BLaER1 (cell line): ENCODE results near the gene NMNAT3.

ENCODE experiments used
- H3K27ac ChIP-seq: shearing (Covaris generic); formaldehyde crosslinking; 2 replicates; pipeline ENCODE4 v1.8.1; 2022
- H3K27me3 ChIP-seq: shearing (Covaris generic); formaldehyde crosslinking; 2 replicates; pipeline ENCODE4 v1.8.1; 2022
- H3K36me3 ChIP-seq: shearing (Covaris generic); formaldehyde crosslinking; 2 replicates; pipeline ENCODE4 v1.8.1; 2022
- H3K4me1 ChIP-seq: shearing (Covaris generic); formaldehyde crosslinking; 2 replicates; pipeline ENCODE4 v1.8.1; 2022
- H3K4me2 ChIP-seq: shearing (Covaris generic); formaldehyde crosslinking; 2 replicates; pipeline ENCODE4 v1.8.1; 2022
- H3K4me3 ChIP-seq: shearing (Covaris generic); formaldehyde crosslinking; 2 replicates; pipeline ENCODE4 v1.8.1; 2022
- H3K9ac ChIP-seq: shearing (Covaris generic); formaldehyde crosslinking; 2 replicates; pipeline ENCODE4 v1.8.1; 2022
- H3K9me3 ChIP-seq: shearing (Covaris generic); formaldehyde crosslinking; 2 replicates; pipeline ENCODE4 v1.8.1; 2022
- H4K20me1 ChIP-seq: shearing (Covaris generic); formaldehyde crosslinking; 2 replicates; pipeline ENCODE4 v1.8.1; 2022
- Cebpa-rat ChIP-seq: shearing (Covaris generic); IDR thresholded peaks from 2 replicates; pipeline ENCODE4 v1.8.1; 2022

NMNAT3 gene

GRCh38 chr3:139664958-139665357 lies 12.8 kb downstream of the NMNAT3 start:
- Histone ChIP-seq H3K9me3 (no peaks in the 10 kb centered on the region), H3K4me1 (no peaks in the 10 kb centered on the region), H3K36me3 (no peaks in the 10 kb centered on the region), H3K4me2 (no peak overlapping the region), H3K9ac (no peak overlapping the region), H3K27ac (no peak overlapping the region), H3K27me3 (no peaks in the 10 kb centered on the region), H4K20me1 (no peaks in the 10 kb centered on the region), H3K4me3 (no peak overlapping the region)
- TF ChIP-seq Cebpa-rat = no peak

- H3K27ac ChIP-seq = no peak overlapping the region
- no peak overlapping the region for H3K4me2 ChIP-seq
- no peaks in the 10 kb centered on the region for H4K20me1 ChIP-seq
- no peaks in the 10 kb centered on the region for H3K9me3 ChIP-seq
- H3K9ac ChIP-seq = no peak overlapping the region
- no peak overlapping the region for H3K4me3 ChIP-seq
- no peaks in the 10 kb centered on the region for H3K4me1 ChIP-seq
- no peaks in the 10 kb centered on the region for H3K27me3 ChIP-seq
- no peaks in the 10 kb centered on the region for H3K36me3 ChIP-seq
- no peak for TF ChIP-seq Cebpa-rat
Measured at GRCh38 chr3:139660269-139660668, 17.5 kb downstream of the NMNAT3 start.

- Histone ChIP-seq H3K36me3 (no peaks in the 10 kb centered on the region), H3K4me1 (no peaks in the 10 kb centered on the region), H3K4me2 (no peak overlapping the region), H3K27ac (no peak overlapping the region), H3K4me3 (no peak overlapping the region), H3K9me3 (no peaks in the 10 kb centered on the region), H3K27me3 (no peaks in the 10 kb centered on the region), H3K9ac (no peak overlapping the region), H4K20me1 (no peaks in the 10 kb centered on the region)
- TF ChIP-seq Cebpa-rat = no peak
Measured at GRCh38 chr3:139659511-139659910, 18.3 kb downstream of the NMNAT3 start.

- H3K9me3 ChIP-seq = no peaks in the 10 kb centered on the region
- no peaks in the 10 kb centered on the region for H3K4me1 ChIP-seq
- TF ChIP-seq Cebpa-rat = no peak
- no peaks in the 10 kb centered on the region for H4K20me1 ChIP-seq
- H3K36me3 ChIP-seq = no peaks in the 10 kb centered on the region
- H3K27ac ChIP-seq = no peak overlapping the region
- H3K4me2 ChIP-seq = no peak overlapping the region
- H3K9ac ChIP-seq = no peak overlapping the region
- H3K4me3 ChIP-seq = no peak overlapping the region
- no peaks in the 10 kb centered on the region for H3K27me3 ChIP-seq
Measured at GRCh38 chr3:139657936-139658335, 19.8 kb downstream of the NMNAT3 start.

- H3K36me3 ChIP-seq = no peaks in the 10 kb centered on the region
- no peaks in the 10 kb centered on the region for H3K27me3 ChIP-seq
- TF ChIP-seq Cebpa-rat = no peak
- no peak overlapping the region for H3K4me2 ChIP-seq
- no peak overlapping the region for H3K4me3 ChIP-seq
- H4K20me1 ChIP-seq = no peaks in the 10 kb centered on the region
- H3K27ac ChIP-seq = no peak overlapping the region
- H3K9ac ChIP-seq = no peak overlapping the region
- no peaks in the 10 kb centered on the region for H3K4me1 ChIP-seq
- H3K9me3 ChIP-seq = no peaks in the 10 kb centered on the region
Measured at GRCh38 chr3:139657434-139657833, 20.3 kb downstream of the NMNAT3 start.

GRCh38 chr3:139655909-139656595 lies 21.7 kb downstream of the NMNAT3 start:
- H3K36me3 ChIP-seq = no peaks in the 10 kb centered on the region
- no peak for TF ChIP-seq Cebpa-rat
- no peak overlapping the region for H3K9ac ChIP-seq

GRCh38 chr3:139654637-139655365 lies 23.0 kb downstream of the NMNAT3 start:
- no peaks in the 10 kb centered on the region for H3K36me3 ChIP-seq
- H3K4me3 ChIP-seq = no peak overlapping the region
- no peak overlapping the region for H3K27ac ChIP-seq
- no peak overlapping the region for H3K4me2 ChIP-seq
- no peaks in the 10 kb centered on the region for H4K20me1 ChIP-seq
- no peaks in the 10 kb centered on the region for H3K4me1 ChIP-seq
- no peaks in the 10 kb centered on the region for H3K27me3 ChIP-seq
- TF ChIP-seq Cebpa-rat = no peak
- no peaks in the 10 kb centered on the region for H3K9me3 ChIP-seq
- H3K9ac ChIP-seq = no peak overlapping the region

More at GRCh38 chr3:139655909-139656595, 21.7 kb downstream of the NMNAT3 start:
- H3K9me3 ChIP-seq = no peaks in the 10 kb centered on the region
- no peaks in the 10 kb centered on the region for H3K27me3 ChIP-seq
- no peaks in the 10 kb centered on the region for H3K4me1 ChIP-seq
- no peaks in the 10 kb centered on the region for H4K20me1 ChIP-seq
- H3K27ac ChIP-seq = no peak overlapping the region
- no peak overlapping the region for H3K4me3 ChIP-seq
- H3K4me2 ChIP-seq = no peak overlapping the region

- Histone ChIP-seq H3K4me1 (no peaks in the 10 kb centered on the region), H3K4me2 (no peak overlapping the region)
Measured at GRCh38 chr3:139653582-139653981, 24.2 kb downstream of the NMNAT3 start.

GRCh38 chr3:139652561-139652960 lies 25.2 kb downstream of the NMNAT3 start:
- no peak for TF ChIP-seq Cebpa-rat
- Histone ChIP-seq H4K20me1 (no peaks in the 10 kb centered on the region), H3K27ac (no peak overlapping the region)

More at GRCh38 chr3:139653582-139653981, 24.2 kb downstream of the NMNAT3 start:
- H3K27ac ChIP-seq = no peak overlapping the region
- no peaks in the 10 kb centered on the region for H3K36me3 ChIP-seq
- H3K27me3 ChIP-seq = no peaks in the 10 kb centered on the region
- no peaks in the 10 kb centered on the region for H4K20me1 ChIP-seq
- TF ChIP-seq Cebpa-rat = no peak
- H3K9me3 ChIP-seq = no peaks in the 10 kb centered on the region
- H3K9ac ChIP-seq = no peak overlapping the region
- no peak overlapping the region for H3K4me3 ChIP-seq

GRCh38 chr3:139647866-139648435 lies 29.8 kb downstream of the NMNAT3 start:
- Histone ChIP-seq H3K4me3 (no peak overlapping the region), H3K27me3 (no peaks in the 10 kb centered on the region), H4K20me1 (no peaks in the 10 kb centered on the region), H3K4me1 (peaks cover 4% of the 10 kb centered on the region; the same call in 1 of the 2 replicates), H3K9me3 (no peaks in the 10 kb centered on the region), H3K27ac (no peak overlapping the region), H3K9ac (no peak overlapping the region), H3K4me2 (no peak overlapping the region), H3K36me3 (no peaks in the 10 kb centered on the region)
- no peak for TF ChIP-seq Cebpa-rat

More at GRCh38 chr3:139652561-139652960, 25.2 kb downstream of the NMNAT3 start:
- H3K4me2 ChIP-seq = no peak overlapping the region
- H3K36me3 ChIP-seq = no peaks in the 10 kb centered on the region
- H3K4me3 ChIP-seq = no peak overlapping the region
- H3K9me3 ChIP-seq = no peaks in the 10 kb centered on the region
- H3K9ac ChIP-seq = no peak overlapping the region
- H3K27me3 ChIP-seq = no peaks in the 10 kb centered on the region
- H3K4me1 ChIP-seq = no peaks in the 10 kb centered on the region
